H9 (cell line): ENCODE measurements around the gene RUSF1. TPM values are rescaled to one million over a fixed set of nuclear protein-coding genes. Genes with fewer than 3 reads are reported as not detected.

Source experiments
- DNase-seq: peaks from one replicate; pipeline ENCODE4 v3.0.0-alpha.2; 2017
- H2AFZ ChIP-seq: one replicate; pipeline ENCODE4 v1.6.1; 2013; ENCODE audit warnings: mild to moderate bottlenecking, low read length, control low read depth, moderate library complexity
- H2AK5ac ChIP-seq: 2 replicates; pipeline ENCODE4 v1.6.1; 2013; ENCODE audit warnings: low read length, control low read depth, mixed read lengths; ENCODE audit not compliant: insufficient read length
- H2BK120ac ChIP-seq: one replicate; pipeline ENCODE4 v1.6.1; 2013; ENCODE audit warnings: low read depth, mild to moderate bottlenecking, low read length, control low read depth, inconsistent platforms; ENCODE audit not compliant: poor library complexity, severe bottlenecking
- H2BK12ac ChIP-seq: 2 replicates; pipeline ENCODE4 v1.6.1; 2013; ENCODE audit warnings: low read length, control low read depth, mixed read lengths, low read depth; ENCODE audit not compliant: insufficient read length
- H2BK15ac ChIP-seq: 2 replicates; pipeline ENCODE4 v1.6.1; 2013; ENCODE audit warnings: low read depth, low read length, control low read depth
- H2BK20ac ChIP-seq: one replicate; pipeline ENCODE4 v1.6.1; 2013; ENCODE audit warnings: low read depth, mild to moderate bottlenecking, low read length, control low read depth, inconsistent platforms; ENCODE audit not compliant: poor library complexity, severe bottlenecking
- H2BK5ac ChIP-seq: 2 replicates; pipeline ENCODE4 v1.6.1; 2013; ENCODE audit warnings: low read length, control low read depth, mixed read lengths; ENCODE audit not compliant: insufficient read length
- H3K14ac ChIP-seq: 2 replicates; pipeline ENCODE4 v1.6.1; 2013; ENCODE audit warnings: low read length, control low read depth; ENCODE audit not compliant: insufficient read depth
- H3K18ac ChIP-seq: 2 replicates; pipeline ENCODE4 v1.6.1; 2013; ENCODE audit warnings: low read depth, mild to moderate bottlenecking, mixed read lengths, low read length, control low read depth; ENCODE audit not compliant: insufficient read length
- H3K23ac ChIP-seq: 2 replicates; pipeline ENCODE4 v1.6.1; 2013; ENCODE audit warnings: low read length, control low read depth, mixed read lengths, low read depth; ENCODE audit not compliant: insufficient read length
- H3K23me2 ChIP-seq: 2 replicates; pipeline ENCODE4 v1.6.1; 2013; ENCODE audit warnings: low read depth, mild to moderate bottlenecking, mixed read lengths, low read length, control low read depth; ENCODE audit not compliant: insufficient read length, poor library complexity, severe bottlenecking
- H3K27ac ChIP-seq: 2 replicates; pipeline ENCODE4 v1.5.1; 2013; ENCODE audit warnings: low read length, control low read depth, mixed read lengths, low read depth; ENCODE audit not compliant: insufficient read length
- H3K27me3 ChIP-seq: 2 replicates; pipeline ENCODE4 v1.6.1; 2013; ENCODE audit warnings: low read length, control low read depth, inconsistent platforms; ENCODE audit not compliant: insufficient read depth
- H3K4ac ChIP-seq: 2 replicates; pipeline ENCODE4 v1.6.1; 2013; ENCODE audit warnings: low read depth, mild to moderate bottlenecking, control low read depth, inconsistent platforms, low read length, moderate library complexity
- H3K4me1 ChIP-seq: 2 replicates; pipeline ENCODE4 v1.6.1; 2013; ENCODE audit warnings: low read length, control low read depth, inconsistent platforms; ENCODE audit not compliant: insufficient read depth
- H3K4me2 ChIP-seq: 2 replicates; pipeline ENCODE4 v1.6.1; 2013; ENCODE audit warnings: low read length, control low read depth, mixed read lengths; ENCODE audit not compliant: insufficient read length, insufficient read depth
- H3K56ac ChIP-seq: 2 replicates; pipeline ENCODE4 v1.6.1; 2013; ENCODE audit warnings: low read depth, mild to moderate bottlenecking, mixed read lengths, low read length, control low read depth; ENCODE audit not compliant: insufficient read length
- H3K79me1 ChIP-seq: 2 replicates; pipeline ENCODE4 v1.6.1; 2013; ENCODE audit warnings: low read depth, mild to moderate bottlenecking, moderate library complexity, low read length, control low read depth, inconsistent platforms; ENCODE audit not compliant: insufficient read depth, poor library complexity, severe bottlenecking
- H3K79me2 ChIP-seq: 2 replicates; pipeline ENCODE4 v1.6.1; 2013; ENCODE audit warnings: low read length, control low read depth, inconsistent platforms; ENCODE audit not compliant: insufficient read depth
- H3K9ac ChIP-seq: 2 replicates; pipeline ENCODE4 v1.6.1; 2013; ENCODE audit warnings: low read length, control low read depth, mixed read lengths; ENCODE audit not compliant: insufficient read length; ENCODE audit errors: extremely low read depth
- H3K9me3 ChIP-seq: one replicate; pipeline ENCODE4 v1.6.1; 2013; ENCODE audit warnings: low read depth, low read length, inconsistent platforms; ENCODE audit not compliant: control insufficient read depth
- H3T11ph ChIP-seq: one replicate; pipeline ENCODE4 v1.6.1; 2013; ENCODE audit warnings: mild to moderate bottlenecking, low read length, control low read depth, inconsistent platforms
- H4K20me1 ChIP-seq: one replicate; pipeline ENCODE4 v1.6.1; 2013; ENCODE audit not compliant: control insufficient read depth, insufficient read length, insufficient read depth
- H4K5ac ChIP-seq: 2 replicates; pipeline ENCODE4 v1.6.1; 2013; ENCODE audit warnings: low read depth, mild to moderate bottlenecking, mixed read lengths, low read length, control low read depth; ENCODE audit not compliant: insufficient read length
- H4K8ac ChIP-seq: replicated peaks from 2 replicates; pipeline ENCODE4 v1.6.1; 2013; ENCODE audit warnings: low read length, control low read depth, mixed read lengths, low read depth; ENCODE audit not compliant: insufficient read length
- H4K91ac ChIP-seq: 2 replicates; pipeline ENCODE4 v1.6.1; 2013; ENCODE audit warnings: low read depth, mild to moderate bottlenecking, moderate library complexity, mixed read lengths, low read length, control low read depth; ENCODE audit not compliant: insufficient read length
- H3K27ac Mint-ChIP-seq, 3 experiments: 2 replicates in 2 of 3; 3 replicates in 1 of 3; pipeline ENCODE4 v1.8.0; 2020 to 2021; ENCODE audit warnings: mixed read lengths in 3 of 3, mild to moderate bottlenecking in 1 of 3, moderate library complexity in 1 of 3
- H3K27me3 Mint-ChIP-seq: 2 replicates; pipeline ENCODE4 v1.8.0; 2021; ENCODE audit warnings: low read depth, mild to moderate bottlenecking, moderate library complexity, mixed read lengths
- H3K36me3 Mint-ChIP-seq, 3 experiments: 2 replicates in 2 of 3; 3 replicates in 1 of 3; pipeline ENCODE4 v1.8.0; 2020 to 2021; ENCODE audit warnings: low read depth in 3 of 3, mixed read lengths in 3 of 3; ENCODE audit not compliant: insufficient read depth in 1 of 3
- H3K4me1 Mint-ChIP-seq, 2 experiments: 2 replicates each; pipeline ENCODE4 v1.8.0; 2020; ENCODE audit warnings: mixed read lengths in 2 of 2
- H3K4me3 Mint-ChIP-seq, 2 experiments: 2 replicates in 1 of 2; 3 replicates in 1 of 2; pipeline ENCODE4 v1.8.0; 2020 to 2021; ENCODE audit warnings: mild to moderate bottlenecking in 2 of 2, mixed read lengths in 2 of 2, moderate library complexity in 1 of 2
- H3K9me3 Mint-ChIP-seq, 2 experiments: 2 replicates in 1 of 2; 3 replicates in 1 of 2; pipeline ENCODE4 v1.8.0; 2020; ENCODE audit warnings: mild to moderate bottlenecking in 2 of 2, mixed read lengths in 2 of 2, moderate library complexity in 1 of 2
- CTCF ChIP-seq: fragments of 200-600 bp; sonication (generic); conservative IDR thresholded peaks from 3 replicates; pipeline ENCODE4 v1.8.0; 2021; ENCODE audit warnings: antibody characterized with exemption, mild to moderate bottlenecking
- total RNA-seq: library from RNA; stranded (reverse); gene quantifications from 2 replicates; pipeline ENCODE4 v1.2.1, GENCODE V29; 2021

The RUSF1 gene
- total RNA-seq, 1 experiment from 2014 or later: 33.4 TPM

GRCh38 chr16:31513884-31514283 lies 5.7 kb upstream of the RUSF1 start:
- peaks cover 15 to 21% of the 10 kb centered on the region in 2 experiments for H3K9me3 Mint-ChIP-seq
- no peak overlapping the region for H3K9ac ChIP-seq
- H3K79me1 ChIP-seq: no peaks in the 10 kb centered on the region
- H3K79me2 ChIP-seq: no peaks in the 10 kb centered on the region
- no peak overlapping the region; a peak in 1 of 5 replicates for H3K4me3 Mint-ChIP-seq
- H3K27me3 ChIP-seq: no peaks in the 10 kb centered on the region
- H2AFZ ChIP-seq: no peak overlapping the region
- H2AK5ac ChIP-seq: no peak overlapping the region
- no peaks in the 10 kb centered on the region for H4K20me1 ChIP-seq
- no peak overlapping the region for H4K5ac ChIP-seq
- no peaks in the 10 kb centered on the region for H3K9me3 ChIP-seq
- no peak overlapping the region for H3K14ac ChIP-seq
- H3K4me2 ChIP-seq: no peak overlapping the region
- H2BK5ac ChIP-seq: no peak overlapping the region
- peak overlapping the region in 1 of 3 experiments; percentile 90; a peak in 1 of 7 replicates for H3K27ac Mint-ChIP-seq
- peaks cover 21 to 33% of the 10 kb centered on the region in 2 experiments for H3K4me1 Mint-ChIP-seq
- H3K36me3 Mint-ChIP-seq: peaks cover 4 to 5% (median 4%) of the 10 kb centered on the region in 3 experiments; a peak in 6 of 7 replicates
- no peak overlapping the region for H3K18ac ChIP-seq
- H3K4me1 ChIP-seq: no peaks in the 10 kb centered on the region
- no peak overlapping the region for H3K56ac ChIP-seq
- TF ChIP-seq CTCF: no peak
- H3T11ph ChIP-seq: no peak overlapping the region
- H3K27ac ChIP-seq: no peak overlapping the region
- H3K27me3 Mint-ChIP-seq: peaks cover 4% of the 10 kb centered on the region
- H3K23ac ChIP-seq: no peak overlapping the region
- no peak for DNase-seq
- H4K8ac ChIP-seq: no peak overlapping the region
- no peak overlapping the region for H2BK15ac ChIP-seq
- no peak overlapping the region for H4K91ac ChIP-seq
- H2BK12ac ChIP-seq: no peak overlapping the region
- no peak overlapping the region for H2BK120ac ChIP-seq
- no peak overlapping the region for H3K4ac ChIP-seq
- no peak overlapping the region for H2BK20ac ChIP-seq
- no peaks in the 10 kb centered on the region for H3K23me2 ChIP-seq
